ENCODE data around the gene HAP1.
"Not testable (repeated sequence)": the region's sequence is repeated elsewhere in the genome, so short reads cannot be mapped to it uniquely, and the experiment has no call there.

The HAP1 gene, protein sequence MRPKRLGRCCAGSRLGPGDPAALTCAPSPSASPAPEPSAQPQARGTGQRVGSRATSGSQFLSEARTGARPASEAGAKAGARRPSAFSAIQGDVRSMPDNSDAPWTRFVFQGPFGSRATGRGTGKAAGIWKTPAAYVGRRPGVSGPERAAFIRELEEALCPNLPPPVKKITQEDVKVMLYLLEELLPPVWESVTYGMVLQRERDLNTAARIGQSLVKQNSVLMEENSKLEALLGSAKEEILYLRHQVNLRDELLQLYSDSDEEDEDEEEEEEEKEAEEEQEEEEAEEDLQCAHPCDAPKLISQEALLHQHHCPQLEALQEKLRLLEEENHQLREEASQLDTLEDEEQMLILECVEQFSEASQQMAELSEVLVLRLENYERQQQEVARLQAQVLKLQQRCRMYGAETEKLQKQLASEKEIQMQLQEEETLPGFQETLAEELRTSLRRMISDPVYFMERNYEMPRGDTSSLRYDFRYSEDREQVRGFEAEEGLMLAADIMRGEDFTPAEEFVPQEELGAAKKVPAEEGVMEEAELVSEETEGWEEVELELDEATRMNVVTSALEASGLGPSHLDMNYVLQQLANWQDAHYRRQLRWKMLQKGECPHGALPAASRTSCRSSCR

GRCh38 chr17:41734139-41734948, at the start of gene HAP1:
HAP1 (minus strand) TSS chr17:41734643; CDS start chr17:41734634, 9 bp downstream.
- DNase-seq = no peak

DNA sequence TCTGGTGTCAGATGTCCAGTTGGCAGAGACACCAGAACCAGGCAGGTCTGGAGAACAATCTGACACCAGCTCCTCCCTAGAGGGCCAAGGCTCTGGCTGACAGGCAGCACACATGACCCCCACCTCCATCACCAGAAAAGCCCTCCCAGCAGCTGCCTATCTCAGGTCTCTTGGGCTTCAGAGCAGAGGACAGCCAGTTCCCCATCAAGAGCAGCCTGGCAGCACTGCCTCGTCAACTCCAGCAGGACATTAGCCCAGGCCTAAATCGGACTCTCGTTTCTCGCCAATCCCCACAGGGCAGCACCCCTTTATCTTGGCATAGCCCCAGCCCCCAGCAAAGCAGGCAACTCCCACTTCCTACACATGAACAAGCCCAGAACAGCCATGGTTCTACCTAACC, 47.7 kb upstream of the HAP1 start:
- DNase-seq = no peak

DNA sequence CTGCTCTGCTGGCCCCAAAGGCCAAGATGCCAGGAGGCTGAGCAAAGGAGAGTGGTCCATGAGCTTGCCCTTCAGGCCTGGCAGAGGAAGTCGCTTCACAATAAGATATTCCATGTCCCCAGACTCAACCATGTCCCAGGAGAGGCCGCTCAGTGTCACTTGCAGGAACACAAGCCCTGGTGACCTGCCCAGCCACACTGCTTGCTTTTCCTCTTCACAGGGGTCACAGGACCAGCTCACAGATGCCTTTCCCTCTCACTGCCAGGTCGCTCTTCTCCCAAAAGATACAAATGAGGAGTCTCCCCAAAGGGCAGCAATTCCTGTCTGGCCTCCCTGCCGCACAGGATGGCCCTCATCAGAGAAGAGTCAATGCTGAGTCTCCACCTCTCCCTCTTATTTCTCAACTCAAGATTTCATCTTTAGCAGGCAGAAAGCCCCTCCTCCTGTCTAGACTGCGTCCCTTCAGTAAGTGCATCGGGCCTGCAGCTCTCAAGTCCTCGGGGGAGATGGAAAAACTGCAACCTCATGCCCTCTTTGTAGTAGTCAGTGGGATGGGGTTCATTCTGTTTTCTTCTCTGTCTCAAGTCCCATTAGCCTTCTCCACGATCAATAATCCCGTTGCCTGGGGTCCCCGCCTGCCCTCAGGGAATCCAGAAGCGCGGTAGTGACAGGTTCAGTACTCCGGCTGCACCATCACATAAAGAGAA, 47.1 kb upstream of the HAP1 start:
- no peak for DNase-seq

GRCh38 chr17:41779954-41780353, 45.5 kb upstream of the HAP1 start:
- DNase-seq = no peak

DNA sequence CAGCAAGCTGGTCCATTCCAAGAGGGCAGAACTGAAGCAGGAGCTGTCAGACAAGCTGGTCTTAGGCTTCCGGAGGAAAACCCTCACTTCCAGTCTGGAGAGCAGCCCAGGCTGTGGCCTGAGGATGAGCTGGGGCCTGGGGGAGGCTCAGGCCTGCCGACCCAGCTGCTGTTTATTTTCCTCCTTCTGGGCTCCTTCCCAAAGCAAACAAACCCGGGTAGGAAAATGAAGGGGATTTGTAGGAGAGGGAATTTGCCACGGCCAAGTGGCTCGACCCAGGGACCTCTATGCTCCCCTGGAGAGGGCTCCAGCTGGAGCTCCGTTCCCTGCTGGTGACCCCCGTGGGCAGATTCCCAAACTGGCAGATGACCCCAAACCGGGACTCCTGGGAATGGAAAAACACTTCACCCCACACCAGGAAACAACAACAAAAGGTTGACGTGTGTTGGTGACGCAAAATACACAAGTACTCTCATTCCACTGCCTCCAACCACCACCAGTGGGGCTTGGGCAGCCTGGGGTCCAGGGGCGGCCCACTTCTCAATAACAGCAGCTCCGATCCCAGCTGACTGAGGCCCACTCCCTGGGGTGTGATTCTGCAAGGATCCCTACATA, 43.2 kb upstream of the HAP1 start:
- DNase-seq = peak; percentile 91

- no peak for DNase-seq
Observed at GRCh38 chr17:41777157-41777573, 42.7 kb upstream of the HAP1 start.

DNA sequence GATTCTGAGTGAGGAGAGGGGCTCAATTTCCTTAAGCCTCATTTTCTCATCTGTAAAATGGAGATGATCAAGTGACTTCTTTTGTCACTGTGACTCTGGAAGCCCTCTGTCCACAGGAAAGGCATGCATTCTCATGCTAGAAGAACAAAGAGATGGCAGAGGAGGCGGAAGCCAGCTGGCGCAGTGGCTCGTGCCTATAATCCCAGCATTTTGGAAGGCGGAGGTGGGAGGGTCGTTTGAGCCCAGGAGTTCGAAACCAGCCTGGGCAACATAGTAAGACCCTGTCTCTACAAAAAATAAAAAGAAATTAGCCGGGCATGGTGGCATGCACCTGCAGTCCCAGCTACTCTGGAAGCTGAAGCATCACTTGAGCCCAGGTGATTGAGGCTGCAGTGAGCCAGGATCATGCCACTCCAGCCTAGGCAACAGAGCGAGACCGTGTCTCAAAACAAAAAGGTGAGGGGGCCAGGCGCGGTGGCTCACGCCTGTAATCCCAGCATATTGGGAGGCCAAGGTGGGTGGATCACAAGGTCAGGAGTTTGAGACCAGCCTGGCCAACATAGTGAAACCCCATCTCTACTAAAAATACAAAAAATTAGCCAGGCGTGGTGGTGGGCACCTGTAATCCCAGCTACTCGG, 41.9 kb upstream of the HAP1 start:
- DNase-seq = not testable (repeated sequence)

DNA sequence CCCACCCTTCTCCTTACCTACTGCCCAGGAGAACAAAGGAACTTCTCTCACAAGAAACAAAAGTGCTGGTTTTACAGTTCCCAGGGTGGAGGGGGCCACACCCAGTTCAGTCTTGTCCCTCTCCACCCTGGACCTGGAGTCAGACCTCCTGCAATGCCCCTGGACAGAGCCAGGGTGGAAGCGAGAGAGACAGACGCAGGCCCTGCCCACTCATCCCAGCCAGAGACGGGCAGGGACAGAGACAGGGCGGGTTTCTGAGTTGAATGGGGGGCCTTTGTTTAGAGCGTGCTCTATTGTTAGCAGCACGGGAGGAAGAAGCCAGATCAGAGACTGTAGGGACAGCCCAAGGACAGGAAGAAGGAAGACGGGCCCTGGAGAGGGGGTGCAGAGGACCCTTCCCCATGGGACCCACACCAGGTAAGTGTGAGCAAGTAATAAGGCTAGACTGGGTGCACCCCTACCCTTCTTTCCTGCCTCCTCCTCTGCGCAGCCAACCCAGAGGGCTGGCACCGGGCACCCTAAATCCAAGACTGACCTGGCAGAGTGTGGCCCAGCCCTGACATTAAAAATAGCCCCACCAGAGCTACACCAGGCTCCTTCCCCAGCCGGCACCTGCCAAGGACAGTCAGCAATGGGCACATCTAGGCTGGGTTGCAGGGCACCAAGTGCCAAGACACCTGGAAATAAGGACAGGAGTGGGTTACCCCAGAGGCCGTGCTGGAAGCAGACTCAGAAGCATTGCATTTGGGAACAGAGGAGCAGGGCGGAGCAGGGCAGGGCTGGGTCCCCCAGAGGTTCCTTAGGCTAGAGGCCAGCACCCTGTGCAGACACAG, 41.2 kb upstream of the HAP1 start:
- DNase-seq = no peak

- DNase-seq = no peak
Observed at GRCh38 chr17:41773731-41774193, 39.3 kb upstream of the HAP1 start.

GRCh38 chr17:41773190-41773588, 38.7 kb upstream of the HAP1 start:
- DNase-seq = peak; percentile 47

DNA sequence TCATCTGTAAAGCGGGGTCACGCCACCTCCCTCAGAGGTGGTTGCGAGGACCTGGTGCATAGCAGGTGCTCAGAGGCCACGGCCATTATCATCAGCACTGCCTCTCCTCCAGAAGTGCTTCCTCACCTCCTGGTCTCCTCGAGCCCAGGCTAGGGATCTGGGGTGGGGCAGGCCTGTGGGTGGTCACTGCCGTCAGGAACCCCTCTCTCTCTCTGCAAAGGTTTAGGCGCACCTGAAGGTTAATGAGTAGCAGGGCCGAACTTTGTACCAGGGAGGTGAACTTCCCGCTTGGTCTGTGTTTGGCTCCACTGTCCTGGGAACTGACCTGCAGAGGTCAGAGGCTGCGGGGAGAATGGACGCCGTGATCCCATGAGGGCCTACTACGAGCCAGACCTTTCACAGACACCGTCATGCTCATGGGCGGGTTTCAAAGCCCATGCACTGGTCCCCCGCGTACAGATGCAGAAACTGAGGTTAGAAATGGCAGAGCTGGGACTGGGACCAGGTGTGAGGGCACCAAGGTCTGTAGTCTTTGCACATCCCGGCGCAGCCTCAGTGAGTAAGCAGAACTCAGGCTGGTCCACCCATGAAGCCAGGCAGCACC, 38.2 kb upstream of the HAP1 start:
- no peak for DNase-seq

DNA sequence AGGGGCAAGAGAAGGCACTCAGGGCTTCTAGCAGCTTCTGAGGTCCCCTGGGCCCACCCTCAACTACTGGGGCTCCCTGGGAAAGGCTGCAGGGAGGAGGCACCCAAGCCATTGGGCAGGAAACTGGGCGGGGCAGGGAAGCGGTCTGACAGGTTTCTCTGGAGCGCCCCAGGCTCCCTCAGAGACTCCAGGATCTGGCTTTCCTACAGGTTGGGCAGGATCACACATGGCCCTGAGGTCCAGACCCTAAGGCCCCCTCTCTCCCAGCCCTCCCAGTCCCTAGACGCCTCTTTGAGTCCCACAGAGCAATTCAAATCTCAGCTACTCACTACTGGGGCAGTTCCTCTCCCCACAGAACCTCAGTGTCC, 37.8 kb upstream of the HAP1 start:
- DNase-seq = no peak

DNA sequence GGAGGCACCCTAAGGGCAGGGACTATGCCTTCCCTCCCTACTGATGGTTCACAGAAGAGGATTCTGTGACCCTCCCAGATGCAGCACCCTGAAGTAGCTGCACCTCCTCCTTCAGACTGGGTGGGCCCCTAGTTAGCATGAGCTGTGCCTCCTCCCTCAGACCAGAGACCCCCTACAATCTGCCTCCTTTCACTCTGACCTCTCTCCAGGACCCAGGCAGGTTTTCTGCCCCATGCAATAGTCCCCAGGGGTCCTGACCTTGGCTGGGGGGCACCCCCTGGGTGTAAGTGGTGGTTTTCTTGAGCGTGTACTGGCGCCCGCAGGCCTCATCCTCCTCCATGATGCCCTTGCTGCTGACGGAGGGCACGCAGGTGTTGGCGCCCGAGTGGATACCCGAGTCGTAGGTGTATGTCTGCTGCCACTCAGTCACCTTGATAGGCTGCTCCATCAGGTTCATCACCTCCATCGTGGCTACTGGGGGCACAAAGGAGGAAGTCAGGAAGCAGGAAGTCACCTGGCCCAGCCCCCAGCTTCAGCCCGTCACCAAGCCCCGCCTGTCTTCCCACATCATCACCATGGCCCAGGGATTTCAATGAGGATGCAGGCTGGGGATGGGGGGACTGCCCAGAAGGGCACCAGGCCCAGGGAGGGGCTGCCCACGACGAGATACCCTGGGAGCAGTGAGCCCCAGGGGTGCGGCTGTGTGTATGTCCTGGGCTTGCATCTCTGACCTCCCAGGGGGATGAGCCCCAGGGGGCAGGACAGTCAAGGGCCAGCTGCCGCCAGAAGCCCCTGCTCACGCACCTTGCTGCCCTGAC, 37.2 kb upstream of the HAP1 start:
- no peak for DNase-seq

- no peak for DNase-seq
Observed at GRCh38 chr17:41769985-41770384, 35.5 kb upstream of the HAP1 start.

GRCh38 chr17:41769346-41769862, 35.0 kb upstream of the HAP1 start:
- DNase-seq = no peak

- DNase-seq = no peak
Observed at GRCh38 chr17:41768682-41769288, 34.3 kb upstream of the HAP1 start.

- DNase-seq = no peak
Observed at GRCh38 chr17:41767324-41768042, 33.0 kb upstream of the HAP1 start.

DNA sequence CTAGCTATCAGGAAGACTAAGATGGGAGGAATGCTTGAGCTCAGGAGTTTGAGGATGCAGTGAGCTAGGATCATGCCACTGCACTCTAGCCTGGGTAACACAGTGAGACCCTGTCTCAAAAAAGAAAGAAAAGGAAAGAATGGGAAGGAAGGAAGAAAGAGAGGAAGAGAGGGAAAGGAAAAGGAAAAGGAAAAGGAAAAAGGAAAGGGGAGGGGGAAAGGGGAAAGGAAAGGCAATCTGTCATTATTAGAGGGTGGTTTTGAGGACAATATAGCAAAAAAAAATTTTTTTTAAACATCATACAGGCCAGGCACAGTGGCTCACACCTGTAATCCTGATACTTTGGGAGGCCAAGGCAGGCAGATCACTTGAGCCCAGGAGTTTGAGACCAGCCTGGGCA, 31.7 kb upstream of the HAP1 start:
- no peak for DNase-seq

Data from NCI-H226 (cell line).